Neural cell (in vitro differentiated cells): ENCODE data around the gene TMEM176B. TPM values are rescaled to one million over a fixed set of nuclear protein-coding genes. Genes with fewer than 3 reads are reported as not detected.

Source experiments
- H2AFZ ChIP-seq: fragments of 200-600, 300-800 bp; sonication (generic), shearing (Covaris generic); 2 replicates; pipeline ENCODE4 v1.6.0; 2014; ENCODE audit warnings: low read depth, mild to moderate bottlenecking, antibody characterized with exemption, low read length, moderate library complexity
- H3F3A ChIP-seq: fragments of 200-600 bp; shearing (Covaris generic); 2 replicates; pipeline ENCODE4 v1.6.1; 2016; ENCODE audit warnings: mild to moderate bottlenecking, moderate library complexity, mixed read lengths, antibody characterized with exemption, low read length; ENCODE audit not compliant: insufficient read depth, poor library complexity, severe bottlenecking
- H3K27ac ChIP-seq: fragments of 200-600, 300-800 bp; sonication (generic), shearing (Covaris generic); 2 replicates; pipeline ENCODE4 v1.5.1; 2014; ENCODE audit warnings: mild to moderate bottlenecking, low read length, moderate library complexity
- H3K27me3 ChIP-seq: fragments of 300-800, 200-600 bp; sonication (generic), shearing (Covaris generic); 2 replicates; pipeline ENCODE4 v1.6.0; 2014; ENCODE audit warnings: mild to moderate bottlenecking, low read depth, low read length, moderate library complexity; ENCODE audit not compliant: insufficient read depth
- H3K36me3 ChIP-seq: fragments of 300-800, 200-600 bp; sonication (generic), shearing (Covaris generic); 2 replicates; pipeline ENCODE4 v1.5.1; 2014; ENCODE audit warnings: mild to moderate bottlenecking, antibody characterized with exemption, low read length, moderate library complexity; ENCODE audit not compliant: insufficient read depth
- H3K4me2 ChIP-seq: fragments of 300-800, 200-600 bp; sonication (generic), shearing (Covaris generic); 2 replicates; pipeline ENCODE4 v1.6.0; 2014; ENCODE audit warnings: mild to moderate bottlenecking, low read length
- H3K4me3 ChIP-seq: fragments of 300-800, 200-600 bp; sonication (generic), shearing (Covaris generic); 2 replicates; pipeline ENCODE4 v1.5.1; 2014; ENCODE audit warnings: mild to moderate bottlenecking, low read length, moderate library complexity
- H3K79me2 ChIP-seq: fragments of 200-600 bp; shearing (Covaris generic); replicated peaks from 2 replicates; pipeline ENCODE4 v1.6.0; 2014; ENCODE audit warnings: mild to moderate bottlenecking, low read length, moderate library complexity; ENCODE audit not compliant: insufficient read depth
- H3K9ac ChIP-seq: fragments of 300-800, 200-600 bp; sonication (generic), shearing (Covaris generic); 2 replicates; pipeline ENCODE4 v1.6.1; 2016; ENCODE audit warnings: mild to moderate bottlenecking, low read length, mixed read lengths
- H3K9me2 ChIP-seq: fragments of 200-600 bp; shearing (Covaris generic); 2 replicates; pipeline ENCODE4 v1.6.1; 2016; ENCODE audit warnings: mild to moderate bottlenecking, low read length, mixed read lengths; ENCODE audit not compliant: insufficient read depth
- H3K9me3 ChIP-seq: fragments of 200-600, 300-800 bp; sonication (generic), shearing (Covaris generic); 2 replicates; pipeline ENCODE4 v1.6.1; 2016; ENCODE audit warnings: mild to moderate bottlenecking, mixed run types, low read length, moderate library complexity, mixed read lengths
- H4K20me1 ChIP-seq: fragments of 200-600 bp; shearing (Covaris generic); 2 replicates; pipeline ENCODE4 v1.6.1; 2016; ENCODE audit warnings: mild to moderate bottlenecking, mixed run types; ENCODE audit not compliant: insufficient read depth
- CTCF ChIP-seq: fragments of 450-650 bp; IDR thresholded peaks from 2 replicates; pipeline ENCODE4 v1.5.1; 2014; ENCODE audit warnings: antibody characterized with exemption, mild to moderate bottlenecking, moderate library complexity; ENCODE audit not compliant: poor library complexity, severe bottlenecking
- EP300 ChIP-seq: fragments of 450-650 bp; conservative IDR thresholded peaks from 2 replicates; pipeline ENCODE4 v1.6.1; 2014; ENCODE audit warnings: antibody characterized with exemption, mild to moderate bottlenecking, moderate library complexity; ENCODE audit not compliant: poor library complexity, severe bottlenecking
- EZH2 ChIP-seq: fragments of 200-600, 300-800 bp; shearing (Covaris generic), sonication (generic); IDR thresholded peaks from 2 replicates; pipeline ENCODE4 v1.6.1; 2014; ENCODE audit warnings: antibody characterized with exemption, low read length, borderline replicate concordance, mild to moderate bottlenecking; ENCODE audit not compliant: insufficient read depth, poor library complexity, severe bottlenecking
- MXI1 ChIP-seq: fragments of 450-650 bp; conservative IDR thresholded peaks from 2 replicates; pipeline ENCODE4 v1.6.1; 2014; ENCODE audit warnings: antibody characterized with exemption, mild to moderate bottlenecking; ENCODE audit not compliant: poor library complexity, severe bottlenecking
- POLR2AphosphoS5 ChIP-seq: IDR thresholded peaks from 2 replicates; pipeline ENCODE4 v1.6.1; 2012
- RAD21 ChIP-seq: fragments of 450-650 bp; conservative IDR thresholded peaks from 2 replicates; pipeline ENCODE4 v1.6.1; 2014; ENCODE audit warnings: antibody characterized with exemption, mild to moderate bottlenecking, moderate library complexity
- REST ChIP-seq: IDR thresholded peaks from 2 replicates; pipeline ENCODE4 v1.6.1; 2012; ENCODE audit warnings: borderline replicate concordance
- SMC3 ChIP-seq: fragments of 450-650 bp; conservative IDR thresholded peaks from 2 replicates; pipeline ENCODE4 v1.6.1; 2014; ENCODE audit warnings: antibody characterized with exemption, mild to moderate bottlenecking, moderate library complexity; ENCODE audit not compliant: poor library complexity
- TAF1 ChIP-seq: IDR thresholded peaks from 2 replicates; pipeline ENCODE4 v1.6.1; 2012; ENCODE audit warnings: low read depth
- polyA plus RNA-seq: library from polyadenylated mRNA; depleted of rRNA; stranded (reverse); fragments of >200 nt; gene quantifications from 2 replicates; pipeline ENCODE4 v1.2.3, GENCODE V29; 2014

The TMEM176B gene
- polyA plus RNA-seq, 1 donor from 2014 or later: 1.9 TPM

GRCh38 chr7:150780292-150780691 lies 19.9 kb downstream of the TMEM176B start:
- no peaks in the 10 kb centered on the region for H3K27me3 ChIP-seq
- no peak for TF ChIP-seq MXI1
- TF ChIP-seq POLR2AphosphoS5: no peak
- no peak for TF ChIP-seq REST
- TF ChIP-seq TAF1: no peak
- TF ChIP-seq SMC3: no peak
- no peak for TF ChIP-seq RAD21
- TF ChIP-seq CTCF: no peak
- TF ChIP-seq EP300: no peak
- TF ChIP-seq EZH2: no peak
- H3K4me3 ChIP-seq: no peak overlapping the region
- H3K36me3 ChIP-seq: no peaks in the 10 kb centered on the region
- H3K9me3 ChIP-seq: no peaks in the 10 kb centered on the region
- H3F3A ChIP-seq: no peaks in the 10 kb centered on the region
- no peak overlapping the region for H3K4me2 ChIP-seq
- H3K9me2 ChIP-seq: no peaks in the 10 kb centered on the region
- H3K27ac ChIP-seq: no peak overlapping the region
- no peak overlapping the region for H2AFZ ChIP-seq
- H3K9ac ChIP-seq: no peak overlapping the region
- H3K79me2 ChIP-seq: no peaks in the 10 kb centered on the region
- H4K20me1 ChIP-seq: no peaks in the 10 kb centered on the region

- H2AFZ ChIP-seq: no peak overlapping the region
- no peak overlapping the region for H3K4me3 ChIP-seq
- no peaks in the 10 kb centered on the region for H3K79me2 ChIP-seq
- no peak overlapping the region for H3K9ac ChIP-seq
- H3F3A ChIP-seq: no peaks in the 10 kb centered on the region
- no peaks in the 10 kb centered on the region for H3K36me3 ChIP-seq
- no peaks in the 10 kb centered on the region for H3K9me2 ChIP-seq
- no peaks in the 10 kb centered on the region for H3K27me3 ChIP-seq
- H3K4me2 ChIP-seq: no peak overlapping the region
- no peaks in the 10 kb centered on the region for H3K9me3 ChIP-seq
- H3K27ac ChIP-seq: no peak overlapping the region
- H4K20me1 ChIP-seq: no peaks in the 10 kb centered on the region
- TF ChIP-seq CTCF (peak; percentile 88), POLR2AphosphoS5 (no peak), SMC3 (peak; percentile 90), RAD21 (peak; percentile 88)
Measured at GRCh38 chr7:150778738-150779301, 21.3 kb downstream of the TMEM176B start.
